HG03354 (cell line): ENCODE data around the gene ADAMTS17.

Experiments
- ATAC-seq: cut with Tn5 transposase; IDR thresholded peaks from one replicate; pipeline ENCODE4 v1.9.1; 2021; ENCODE audit warnings: mild to moderate bottlenecking; ENCODE audit not compliant: unreplicated experiment, poor library complexity, severe bottlenecking

ADAMTS17 gene

DNA sequence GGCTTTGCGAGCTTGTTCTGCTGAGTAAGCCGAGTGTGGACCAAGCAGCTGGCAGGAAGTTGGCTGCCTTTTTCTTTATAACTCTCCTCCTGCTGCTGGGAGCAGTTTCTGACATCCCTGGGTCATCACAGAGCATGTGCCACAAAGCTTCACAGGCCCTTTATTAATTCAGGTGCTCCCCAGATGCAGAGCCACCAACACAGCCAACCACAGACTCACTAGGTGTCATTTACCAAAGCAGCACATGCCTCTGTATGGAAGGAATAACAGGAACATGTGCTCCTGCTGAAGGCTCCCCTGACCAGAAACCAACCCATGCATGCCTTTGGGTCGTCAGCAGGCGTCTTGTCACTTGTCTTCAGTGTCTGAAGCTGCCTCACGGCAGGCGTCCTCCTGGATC lies 152.5 kb downstream of the ADAMTS17 start:
- ATAC-seq = no peak

DNA sequence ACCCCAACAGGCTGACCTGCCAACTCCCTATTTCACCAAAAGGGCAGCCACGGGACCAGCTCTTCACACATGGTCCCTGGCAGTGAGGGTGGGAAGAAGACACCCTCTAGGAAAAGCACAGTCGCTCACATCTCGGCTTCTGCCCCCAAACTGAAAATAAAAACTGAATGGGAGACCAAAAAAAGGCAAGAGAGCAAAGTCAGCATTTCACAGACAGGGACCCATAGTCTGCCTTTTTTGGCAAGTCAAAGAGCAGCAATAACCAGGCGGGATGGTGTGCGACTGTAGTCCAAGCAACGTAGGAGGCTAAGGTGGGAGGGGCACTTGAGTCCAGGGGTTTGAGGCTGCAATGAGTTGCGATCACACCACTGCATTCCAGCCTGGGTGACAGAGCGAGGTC lies 154.1 kb downstream of the ADAMTS17 start:
- no peak for ATAC-seq

DNA sequence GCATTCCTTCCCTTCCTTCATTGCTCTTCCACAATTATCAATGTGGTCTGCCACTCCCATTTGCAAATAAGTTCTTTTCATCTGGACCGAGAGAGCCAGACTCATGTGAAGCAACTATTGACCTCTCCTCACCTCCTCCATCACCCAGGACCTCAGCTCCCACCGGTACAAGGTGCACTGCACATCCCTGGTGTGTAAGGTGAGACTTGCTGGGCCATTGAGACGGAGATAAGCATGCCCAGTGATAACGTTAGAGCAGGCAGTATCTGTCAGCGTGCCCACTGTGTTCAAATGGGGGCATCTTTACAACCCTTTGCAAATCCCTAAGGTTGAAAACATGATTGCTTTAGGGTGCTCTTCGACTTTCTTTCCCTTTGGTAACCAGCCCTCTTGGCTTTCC lies 154.8 kb downstream of the ADAMTS17 start:
- no peak for ATAC-seq

DNA sequence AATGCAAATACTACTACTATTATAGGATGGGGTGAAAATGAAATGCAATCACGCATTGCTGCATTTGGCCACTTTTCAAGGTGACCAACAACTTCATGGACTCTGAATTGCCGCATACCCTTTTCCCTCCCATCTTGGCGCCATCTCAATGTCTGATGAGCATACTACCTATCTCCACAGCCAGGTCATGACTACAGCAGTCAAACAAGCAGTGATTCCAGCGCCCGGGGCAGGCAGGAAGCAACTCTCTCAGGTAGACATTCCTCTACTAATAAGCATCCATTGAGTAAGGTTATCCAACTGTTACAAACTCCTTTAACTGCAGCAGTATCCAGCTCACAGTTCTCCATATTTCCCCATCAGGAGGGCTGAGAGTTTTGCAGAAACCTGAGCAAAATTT lies 155.4 kb downstream of the ADAMTS17 start:
- no peak for ATAC-seq

DNA sequence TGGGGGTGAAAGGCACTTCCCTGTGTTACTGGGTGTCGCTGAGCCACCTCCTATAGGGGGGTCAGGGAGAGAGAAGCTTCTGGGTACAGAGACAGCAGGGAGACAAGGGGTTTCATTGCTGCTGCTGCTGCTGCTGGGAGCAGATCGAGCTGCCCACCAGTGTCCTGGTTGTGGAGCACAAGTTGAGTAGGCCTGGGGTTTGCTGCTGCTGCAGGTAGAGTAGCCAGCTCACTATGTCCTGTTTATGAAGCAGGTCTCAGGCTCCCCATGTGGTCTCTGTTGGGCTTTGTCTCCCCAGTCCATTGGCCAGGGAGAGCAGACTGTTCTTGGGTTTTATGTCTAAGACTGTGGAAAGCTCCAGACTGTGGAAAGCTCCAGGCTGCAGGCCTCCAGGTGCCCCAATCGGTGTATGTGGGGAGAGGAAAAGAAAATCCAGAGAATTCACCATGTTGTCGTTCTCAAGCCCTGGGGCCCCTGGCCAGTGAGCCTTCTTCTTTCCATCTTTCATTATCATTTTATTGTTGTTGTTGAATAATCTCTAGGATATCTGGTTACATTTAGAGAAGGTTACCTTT lies 157.8 kb downstream of the ADAMTS17 start:
- ATAC-seq = no peak

DNA sequence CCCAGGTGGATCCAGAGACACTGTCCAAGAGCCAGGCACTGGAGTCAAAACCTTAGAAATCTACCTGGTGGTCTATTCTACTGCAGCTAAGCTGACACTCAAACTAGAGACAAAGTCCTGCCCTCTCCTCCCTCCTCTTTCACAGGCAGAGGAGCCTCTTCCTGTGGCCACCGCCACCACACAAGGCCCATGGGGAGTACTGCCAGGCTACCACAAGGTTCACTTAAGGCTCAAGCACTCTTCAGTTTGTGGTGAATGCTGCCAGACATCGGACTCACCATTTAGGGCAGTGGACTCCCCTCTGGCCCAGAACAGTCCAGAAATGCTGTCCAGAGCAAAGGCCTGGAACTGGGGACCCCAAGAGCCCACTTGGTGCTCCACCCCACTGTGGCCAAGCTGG lies 160.9 kb downstream of the ADAMTS17 start:
- no peak for ATAC-seq

DNA sequence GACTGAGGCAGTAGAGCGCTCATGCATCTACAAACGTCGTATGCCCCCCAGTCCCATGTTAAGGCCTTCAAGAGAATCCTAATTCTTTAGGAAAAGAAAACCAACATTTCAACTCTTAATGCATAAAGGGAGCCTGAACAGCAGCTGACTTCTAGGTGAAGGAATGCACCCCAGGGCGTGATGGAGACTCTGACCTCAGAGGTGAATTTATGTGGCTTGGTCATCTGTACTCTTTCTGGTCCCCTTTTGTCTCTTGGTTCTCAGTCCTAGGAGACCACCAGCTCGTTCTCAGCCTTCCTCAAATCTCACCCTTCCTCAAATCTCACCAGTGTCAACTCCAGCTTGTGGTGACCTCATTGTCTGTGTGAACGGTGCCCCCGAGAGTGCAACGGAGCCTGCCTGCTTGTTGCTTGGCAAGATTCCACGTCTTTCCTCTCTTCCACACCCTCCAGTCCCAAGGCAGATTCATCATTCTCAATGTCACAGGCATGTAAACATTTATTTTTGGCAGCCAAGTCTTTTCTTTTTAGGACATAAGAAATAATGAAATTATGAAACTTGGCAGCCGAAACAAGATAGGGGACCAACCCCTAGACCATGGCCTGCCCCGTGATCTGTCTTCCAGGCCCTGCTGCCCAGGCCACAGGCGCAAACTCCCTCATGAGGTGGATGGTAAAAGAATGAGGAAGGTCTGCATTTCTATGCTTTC lies 166.2 kb downstream of the ADAMTS17 start:
- ATAC-seq = no peak

DNA sequence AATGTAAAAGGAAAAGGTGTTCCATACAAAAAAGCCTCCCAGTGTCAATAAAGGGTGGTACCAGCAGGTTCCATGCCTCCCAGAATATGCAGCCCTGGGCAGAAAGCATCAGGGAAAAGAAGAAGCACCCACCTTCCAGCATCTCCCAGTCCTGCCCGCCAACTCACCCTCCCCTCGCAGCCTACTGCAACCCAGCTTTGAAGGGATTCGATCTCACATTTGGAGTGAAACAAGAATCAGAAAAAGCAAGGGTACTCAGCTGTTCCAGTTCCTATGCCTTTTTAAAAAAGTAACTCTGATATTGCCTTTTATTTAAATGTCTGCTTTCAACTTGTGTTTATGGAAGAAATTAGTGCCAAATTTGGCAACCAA lies 166.9 kb downstream of the ADAMTS17 start:
- ATAC-seq = no peak

DNA sequence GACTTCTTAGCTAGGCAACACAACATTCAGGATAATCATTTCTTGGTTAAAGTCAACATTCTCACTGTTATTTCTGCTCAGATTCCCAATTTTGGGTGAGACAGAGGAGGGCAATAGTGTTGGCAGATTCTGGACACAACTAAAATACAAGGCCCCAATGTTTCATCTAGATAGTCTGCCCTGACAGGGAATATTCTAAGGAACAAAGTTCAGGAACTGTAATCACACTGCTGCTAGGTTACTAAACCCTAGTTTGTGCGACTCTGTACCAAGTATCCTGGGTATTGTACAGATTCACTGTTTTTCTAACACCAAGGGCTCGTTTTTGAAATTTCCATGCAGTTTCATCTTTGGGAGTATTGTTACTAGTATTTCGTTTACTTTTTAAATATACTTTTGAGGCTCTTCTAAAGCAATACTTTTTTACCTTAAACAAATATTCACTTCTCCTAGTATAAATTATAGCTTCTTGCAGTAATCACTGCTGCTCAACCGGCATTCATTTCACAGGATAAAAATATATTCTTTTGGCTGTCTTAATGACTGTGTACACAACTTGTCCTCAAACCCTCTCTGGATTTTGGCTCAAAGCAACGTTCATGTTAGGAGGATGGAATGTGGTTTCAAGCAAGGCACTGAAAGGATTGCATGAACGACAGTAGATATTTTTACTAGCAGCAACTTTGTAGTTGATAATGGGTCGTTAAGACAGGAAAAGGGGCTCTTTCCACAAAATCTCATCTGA lies 167.4 kb downstream of the ADAMTS17 start:
- ATAC-seq = no peak

DNA sequence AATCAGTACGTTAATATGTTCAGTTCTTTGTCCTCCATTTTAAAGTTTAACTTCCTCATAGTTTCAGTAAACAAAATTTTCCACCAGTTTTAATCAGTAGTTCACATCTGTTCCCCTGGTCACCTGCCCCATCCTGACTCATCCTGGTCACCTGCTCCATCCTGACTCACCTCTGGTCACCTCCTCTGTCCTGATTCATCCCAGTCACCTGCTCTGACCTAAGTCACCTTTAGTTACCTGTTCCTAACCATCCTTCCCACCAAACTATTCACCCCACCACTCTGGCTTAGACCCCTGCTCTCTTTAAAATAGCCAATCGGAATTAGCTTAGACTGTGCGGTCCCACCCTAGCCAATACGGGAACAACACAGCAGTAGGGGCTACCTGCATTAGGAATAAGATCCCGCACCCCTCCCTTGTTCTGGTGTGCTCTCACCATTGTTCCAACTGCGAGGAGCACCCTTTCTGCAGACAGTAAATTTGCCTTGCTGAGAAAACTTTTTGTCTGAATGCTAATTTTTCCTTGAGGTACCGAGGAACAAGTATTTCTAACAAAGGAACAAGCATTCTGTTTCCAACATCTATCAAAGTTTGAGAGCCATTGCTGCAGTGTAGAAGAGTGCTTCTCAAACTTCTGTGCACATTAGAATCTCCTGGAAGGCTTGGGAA lies 169.3 kb downstream of the ADAMTS17 start:
- ATAC-seq = no peak

DNA sequence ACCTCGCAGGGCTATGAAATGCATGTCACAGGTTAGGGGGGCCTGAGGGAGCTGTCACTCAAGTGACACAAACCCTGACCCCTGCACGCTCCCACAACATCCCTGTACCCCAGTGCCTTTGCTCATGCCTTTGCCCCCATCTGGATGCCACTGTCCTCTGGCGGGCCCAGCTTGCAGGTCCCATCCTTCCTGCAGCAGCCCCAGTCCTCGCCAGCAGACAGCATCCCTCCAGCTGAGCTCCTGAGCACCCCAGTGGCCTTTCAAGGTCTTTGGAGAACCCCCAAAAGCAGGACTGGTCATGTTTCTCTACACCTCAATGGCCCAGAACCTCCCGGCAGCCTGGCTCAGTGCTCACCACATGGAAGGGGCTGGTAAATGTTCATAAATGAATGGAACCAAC lies 170.4 kb downstream of the ADAMTS17 start:
- no peak for ATAC-seq

DNA sequence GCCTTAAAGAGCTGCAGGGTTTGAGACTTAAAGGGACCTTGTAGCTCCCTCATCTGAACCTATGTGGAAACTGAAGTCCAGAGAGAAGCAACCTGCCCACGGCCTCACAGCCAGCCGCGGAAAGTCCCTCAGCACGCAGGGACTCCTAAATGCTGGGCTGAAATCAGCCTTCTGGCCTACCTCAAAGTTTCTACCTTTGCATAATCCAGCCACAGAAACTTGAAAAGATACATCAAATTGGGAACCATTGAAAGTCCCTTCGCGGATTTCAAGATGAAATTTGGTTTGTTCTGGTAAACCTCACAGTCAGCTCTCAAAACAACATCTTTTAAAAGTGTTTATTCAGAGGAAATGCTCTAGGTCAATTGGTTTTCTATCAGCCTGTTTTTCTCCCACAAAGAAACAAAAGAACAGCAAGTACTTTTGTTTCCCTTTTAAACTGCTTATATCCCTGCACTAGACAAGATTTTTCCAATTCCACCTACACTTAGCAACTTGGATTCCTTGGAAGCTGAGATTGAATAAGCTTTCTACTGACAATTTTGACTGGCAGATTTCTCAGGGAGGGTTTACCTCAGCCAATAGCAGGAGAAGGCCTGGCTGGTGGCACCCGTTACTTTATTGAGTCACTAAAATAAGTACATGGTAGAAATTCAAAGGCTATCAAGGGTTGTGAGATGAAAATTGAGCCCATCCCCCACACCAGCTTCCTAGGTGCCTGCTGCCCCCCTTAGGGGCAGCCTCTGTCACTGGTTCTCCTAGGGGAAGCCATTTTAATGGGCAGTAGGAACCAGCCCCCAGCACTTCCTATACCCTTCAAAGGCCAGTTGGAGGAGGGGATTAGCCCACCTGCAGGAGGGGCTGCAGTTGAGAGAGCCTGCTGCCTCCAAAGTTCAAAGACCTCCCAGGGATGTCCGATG lies 171.2 kb downstream of the ADAMTS17 start:
- peak; percentile 80 for ATAC-seq

DNA sequence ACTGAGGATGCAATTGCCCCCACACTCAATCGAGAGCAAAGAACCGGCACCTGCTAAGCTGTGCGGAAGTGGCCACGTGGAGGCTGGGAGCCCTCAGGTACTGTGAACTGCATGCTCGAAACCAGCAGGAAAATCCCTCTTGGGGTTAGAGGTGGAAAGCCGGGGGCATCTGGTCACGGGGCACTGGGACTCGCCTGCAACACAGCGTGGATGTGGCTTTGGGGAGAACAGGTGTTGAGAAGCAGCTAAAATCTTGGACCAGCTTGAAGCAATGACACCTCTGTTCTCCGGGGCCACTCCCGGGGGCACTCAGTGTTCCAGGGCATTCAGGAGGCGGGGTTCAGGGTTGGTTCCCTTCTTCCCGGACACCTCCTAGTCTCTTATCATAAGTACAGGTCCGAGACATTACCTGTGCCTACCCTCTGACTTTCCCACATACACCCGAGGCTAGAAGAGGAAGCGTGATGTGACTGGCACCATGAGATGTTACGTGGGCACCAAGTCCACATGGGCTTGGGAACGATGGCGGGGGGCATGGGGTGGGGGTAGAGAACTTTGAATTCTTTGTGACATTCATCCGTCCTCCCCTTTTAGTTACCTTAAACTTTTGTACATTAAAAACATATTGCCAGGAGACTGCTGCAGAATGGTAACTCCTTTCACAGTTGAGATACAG lies 172.0 kb downstream of the ADAMTS17 start:
- no peak for ATAC-seq

DNA sequence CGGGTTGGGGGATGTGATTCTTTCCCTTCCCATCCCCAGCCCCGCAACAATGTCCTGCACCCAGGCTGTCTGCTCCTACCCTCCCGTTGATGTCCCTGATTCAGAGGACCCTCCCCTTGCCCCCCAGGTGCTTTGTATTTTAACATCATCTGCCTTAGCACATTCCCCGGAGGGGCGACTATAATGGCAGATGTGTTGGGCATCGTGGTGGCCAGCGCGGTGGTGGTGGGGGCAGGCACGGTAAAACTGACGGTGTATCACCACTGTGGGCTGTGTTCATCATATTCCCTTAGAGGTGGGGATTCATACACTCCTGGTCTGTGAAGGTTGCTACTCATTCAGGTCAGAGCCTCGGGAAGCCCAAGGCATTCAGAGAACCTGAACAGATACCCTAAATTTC lies 173.0 kb downstream of the ADAMTS17 start:
- ATAC-seq = no peak

DNA sequence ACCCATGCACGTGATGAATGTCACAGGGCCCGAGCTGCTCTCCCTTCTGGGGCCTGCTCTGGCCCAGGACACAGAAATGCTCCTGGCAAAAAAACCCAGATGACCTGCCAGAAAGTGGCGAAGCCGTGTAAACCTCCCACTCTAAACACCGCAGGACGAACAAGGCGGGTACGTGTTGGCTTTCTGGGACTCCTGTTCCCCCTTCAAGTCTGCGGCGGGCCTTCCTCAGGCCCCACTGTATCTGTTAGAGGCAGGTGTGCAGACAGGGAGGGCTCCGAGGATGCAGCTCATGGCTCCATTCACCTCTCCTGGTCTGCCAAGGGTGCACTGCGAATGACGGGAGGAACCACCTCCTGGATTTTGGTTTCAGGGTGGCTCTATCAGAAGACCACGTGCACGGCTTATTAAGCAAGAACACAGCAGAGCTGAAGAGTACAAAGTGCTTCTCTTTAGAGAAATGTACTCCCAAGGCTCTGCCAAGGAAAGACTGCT lies 173.8 kb downstream of the ADAMTS17 start:
- ATAC-seq = no peak

DNA sequence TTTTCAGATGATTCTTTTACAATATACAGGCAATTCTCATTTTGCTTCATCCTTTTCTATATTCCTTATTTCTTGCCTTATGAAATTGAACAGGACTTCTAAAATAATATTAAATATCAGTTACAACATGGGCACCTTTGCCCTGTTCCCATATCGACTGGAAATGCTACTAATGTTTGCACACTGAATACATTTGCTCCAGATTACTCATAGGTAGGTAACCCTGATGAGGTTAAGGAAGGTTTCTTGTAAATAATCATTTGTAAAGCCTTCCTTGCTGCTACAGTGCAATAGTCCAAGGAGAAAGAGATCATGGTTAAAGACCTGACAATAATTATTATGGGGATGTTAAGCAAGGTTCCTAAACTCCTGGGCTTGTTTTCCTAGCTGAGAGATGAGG lies 175.5 kb downstream of the ADAMTS17 start:
- no peak for ATAC-seq

DNA sequence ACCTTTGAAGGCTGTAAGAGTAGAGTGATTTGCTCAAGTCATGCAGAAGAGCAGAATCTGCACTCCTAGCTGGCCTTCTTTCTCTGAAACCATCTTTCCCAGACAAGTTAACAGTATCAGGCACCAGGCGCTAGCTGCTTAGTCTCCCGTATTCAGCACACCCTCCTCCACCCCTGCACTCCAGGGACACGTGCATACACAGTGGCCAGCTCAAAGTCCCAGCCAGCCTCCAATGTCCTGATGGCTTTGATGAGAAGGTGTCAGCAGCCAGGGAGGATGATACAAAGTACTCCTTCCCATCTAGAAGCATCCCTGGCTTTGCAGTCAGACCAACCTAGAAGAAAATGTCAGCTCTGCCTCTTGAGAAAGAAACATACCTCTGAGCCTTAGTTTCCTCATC lies 177.8 kb downstream of the ADAMTS17 start:
- ATAC-seq = no peak

DNA sequence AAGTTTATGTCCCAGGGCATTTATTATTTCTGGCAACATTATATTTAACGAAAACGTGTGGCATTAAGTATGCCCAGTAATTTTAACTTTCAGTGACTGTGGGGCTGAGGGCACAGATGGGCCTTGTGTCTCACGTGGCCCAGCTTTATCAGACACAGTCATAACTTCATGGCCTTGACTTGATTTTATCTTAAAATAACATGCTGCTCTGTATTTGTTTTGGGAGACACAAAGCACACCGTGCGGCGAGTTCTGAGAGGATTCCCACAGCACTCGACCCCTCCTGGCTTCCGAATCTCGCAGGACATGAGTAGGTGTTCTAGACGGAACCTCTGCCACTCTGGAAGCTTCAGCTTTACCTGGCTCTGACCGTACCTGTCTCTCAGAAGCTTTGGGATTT lies 180.8 kb downstream of the ADAMTS17 start:
- ATAC-seq = no peak

DNA sequence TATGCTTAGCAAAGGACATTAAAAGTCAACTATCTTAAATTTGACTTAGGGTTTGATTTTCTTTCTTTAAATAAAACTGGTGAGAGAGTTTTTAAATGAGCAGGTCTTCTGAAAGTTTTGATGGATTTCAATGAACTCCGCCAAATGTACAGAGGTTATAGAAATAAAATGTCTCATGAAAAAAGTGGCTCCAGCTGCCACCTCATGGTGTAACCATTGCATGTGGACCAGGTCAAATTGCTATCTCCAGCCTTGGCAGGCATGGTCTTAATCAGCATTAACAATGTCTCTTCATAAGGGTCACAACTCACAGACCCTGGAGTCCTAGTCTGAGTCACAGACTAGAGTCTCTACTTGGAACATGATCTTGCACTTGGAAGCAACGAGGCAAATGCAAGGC lies 182.3 kb downstream of the ADAMTS17 start:
- ATAC-seq = no peak
